Keratinocyte (primary cell): ENCODE results near the gene RNU2-63P. TPM values are rescaled to one million over a fixed set of nuclear protein-coding genes. Genes with fewer than 3 reads are reported as not detected.

ENCODE experiments used
- DNase-seq: peaks from one replicate; pipeline ENCODE4 v3.0.0-alpha.2; 2011; ENCODE audit warnings: low read depth, missing footprints, low spot score
- FAIRE-seq: peaks from 2 replicates; lab custom pipeline; 2011; peaks lifted over from hg19 to GRCh38; lab: Jason Lieb, UNC
- H2AFZ ChIP-seq: 2 replicates; pipeline ENCODE4 v1.6.0; 2012; ENCODE audit warnings: low read length, control low read depth, inconsistent platforms; ENCODE audit not compliant: control insufficient read depth
- H3K27ac ChIP-seq: 2 replicates; pipeline ENCODE4 v1.5.1; 2011; ENCODE audit warnings: low read length; ENCODE audit not compliant: control insufficient read depth, insufficient read depth
- H3K27me3 ChIP-seq: 3 replicates; pipeline ENCODE4 v1.6.0; 2011; ENCODE audit warnings: low read length; ENCODE audit not compliant: control insufficient read depth, insufficient read depth; ENCODE audit errors: extremely low read depth
- H3K36me3 ChIP-seq, 2 experiments: 2 replicates in 1 of 2; 3 replicates in 1 of 2; pipeline ENCODE4 v1.5.1; 2011; ENCODE audit warnings: low read length in 2 of 2, mild to moderate bottlenecking in 1 of 2; ENCODE audit not compliant: control insufficient read depth in 2 of 2, insufficient read depth in 2 of 2; ENCODE audit errors: extremely low read depth in 1 of 2
- H3K4me1 ChIP-seq: 3 replicates; pipeline ENCODE4 v1.5.1; 2011; ENCODE audit warnings: low read length; ENCODE audit not compliant: control insufficient read depth, insufficient read depth; ENCODE audit errors: extremely low read depth
- H3K4me2 ChIP-seq: 3 replicates; pipeline ENCODE4 v1.6.0; 2011; ENCODE audit warnings: low read depth, low read length; ENCODE audit not compliant: control insufficient read depth, insufficient read depth; ENCODE audit errors: extremely low read depth
- H3K4me3 ChIP-seq, 3 experiments: fragments of 200-600 bp in 1 of 3; sonication (generic) in 1 of 3; 2 replicates in 2 of 3; 3 replicates in 1 of 3; pipeline ENCODE4 v1.5.1; 2011 to 2016; ENCODE audit warnings: low read length in 3 of 3, mild to moderate bottlenecking in 3 of 3, control low read depth in 2 of 3, inconsistent platforms in 1 of 3, low read depth in 1 of 3, mixed read lengths in 1 of 3, mixed run types in 1 of 3, moderate library complexity in 1 of 3; ENCODE audit not compliant: control insufficient read depth in 2 of 3, insufficient read depth in 2 of 3; ENCODE audit errors: extremely low read depth in 1 of 3
- H3K79me2 ChIP-seq: 2 replicates; pipeline ENCODE4 v1.6.0; 2012; ENCODE audit warnings: low read length; ENCODE audit not compliant: control insufficient read depth, insufficient read depth
- H3K9ac ChIP-seq: 3 replicates; pipeline ENCODE4 v1.6.0; 2011; ENCODE audit warnings: low read length; ENCODE audit not compliant: control insufficient read depth, insufficient read depth; ENCODE audit errors: extremely low read depth
- H3K9me1 ChIP-seq: 3 replicates; pipeline ENCODE4 v1.6.0; 2011; ENCODE audit warnings: low read length; ENCODE audit not compliant: control insufficient read depth, insufficient read depth; ENCODE audit errors: extremely low read depth
- H3K9me3 ChIP-seq: 2 replicates; pipeline ENCODE4 v1.5.1; 2012; ENCODE audit warnings: low read depth, low read length; ENCODE audit not compliant: control insufficient read depth
- H4K20me1 ChIP-seq: 3 replicates; pipeline ENCODE4 v1.6.0; 2011; ENCODE audit warnings: low read length; ENCODE audit not compliant: control insufficient read depth, insufficient read depth; ENCODE audit errors: extremely low read depth
- EZH2 ChIP-seq: IDR thresholded peaks from one replicate; pipeline ENCODE4 v1.6.1; 2012; ENCODE audit warnings: inconsistent platforms, mild to moderate bottlenecking, low read length, moderate library complexity
- dilution Hi-C: fragments of 300-500 bp; cut with MboI; formaldehyde crosslinking; loops from one replicate; pipeline ENCODE4 v1.7.0; 2020; ENCODE audit warnings: low sequenced_read_pairs; ENCODE audit not compliant: extremely low pct_ligation_motif_present
- polyA plus RNA-seq, 5 experiments: library from polyadenylated mRNA; depleted of rRNA in 3 of 5; stranded (reverse) in 3 of 5; stranded (forward) in 1 of 5; unstranded in 1 of 5; fragments of >200 nt; gene quantifications; 1 replicate in 1 of 5; 2 replicates in 3 of 5; 3 replicates in 1 of 5; pipeline versions ENCODE4 v1.2.1 to v1.2.3, GENCODE V29; 2011 to 2012; ENCODE audit warnings: missing spikeins in 2 of 5, low read depth in 1 of 5, low replicate concordance in 1 of 5
- TF ChIP-seq, protein P1 (sequence below), 3 experiments: IDR thresholded peaks in 1 of 3; conservative IDR thresholded peaks in 1 of 3; optimal IDR thresholded peaks in 1 of 3; 2 replicates in 2 of 3; 3 replicates in 1 of 3; pipeline versions ENCODE3 to v1.5.1; 2011; ENCODE audit warnings: low read length in 3 of 3, mild to moderate bottlenecking in 3 of 3, moderate library complexity in 2 of 3, control low read depth in 1 of 3, inconsistent platforms in 1 of 3; ENCODE audit not compliant: insufficient read depth in 2 of 3; ENCODE audit errors: extremely low read depth in 1 of 3

Gene RNU2-63P
- polyA plus RNA-seq, 1 donor (not counting 4 experiments of a cell fraction or from before 2014, with no cell fraction given) = 2.4 TPM

GRCh38 chr2:88051792-88052191, 35.4 kb upstream of the RNU2-63P start:
- H3K4me3 ChIP-seq = no peak overlapping the region
- H3K79me2 ChIP-seq = peaks cover 20% of the 10 kb centered on the region
- TF ChIP-seq, protein P1, sequence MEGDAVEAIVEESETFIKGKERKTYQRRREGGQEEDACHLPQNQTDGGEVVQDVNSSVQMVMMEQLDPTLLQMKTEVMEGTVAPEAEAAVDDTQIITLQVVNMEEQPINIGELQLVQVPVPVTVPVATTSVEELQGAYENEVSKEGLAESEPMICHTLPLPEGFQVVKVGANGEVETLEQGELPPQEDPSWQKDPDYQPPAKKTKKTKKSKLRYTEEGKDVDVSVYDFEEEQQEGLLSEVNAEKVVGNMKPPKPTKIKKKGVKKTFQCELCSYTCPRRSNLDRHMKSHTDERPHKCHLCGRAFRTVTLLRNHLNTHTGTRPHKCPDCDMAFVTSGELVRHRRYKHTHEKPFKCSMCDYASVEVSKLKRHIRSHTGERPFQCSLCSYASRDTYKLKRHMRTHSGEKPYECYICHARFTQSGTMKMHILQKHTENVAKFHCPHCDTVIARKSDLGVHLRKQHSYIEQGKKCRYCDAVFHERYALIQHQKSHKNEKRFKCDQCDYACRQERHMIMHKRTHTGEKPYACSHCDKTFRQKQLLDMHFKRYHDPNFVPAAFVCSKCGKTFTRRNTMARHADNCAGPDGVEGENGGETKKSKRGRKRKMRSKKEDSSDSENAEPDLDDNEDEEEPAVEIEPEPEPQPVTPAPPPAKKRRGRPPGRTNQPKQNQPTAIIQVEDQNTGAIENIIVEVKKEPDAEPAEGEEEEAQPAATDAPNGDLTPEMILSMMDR (optimal IDR thresholded peaks at IDR 0.05 in 1 of 3, IDR thresholded peaks at IDR 0.05 in 1 of 3, conservative IDR thresholded peaks at IDR 0.05 in 1 of 3; ENCODE audit: extremely low read depth in 1 of 3, insufficient read depth in 2 of 3, low read length in 3 of 3) = no peak
- no peak for TF ChIP-seq EZH2
- H3K9me3 ChIP-seq = no peaks in the 10 kb centered on the region
- no peak for DNase-seq
- H3K9ac ChIP-seq = no peak overlapping the region
- dilution Hi-C loops = no loop called here
- H2AFZ ChIP-seq = no peak overlapping the region
- H3K4me1 ChIP-seq = peaks cover 14% of the 10 kb centered on the region
- H3K36me3 ChIP-seq = peaks cover 0 to 1% of the 10 kb centered on the region in 2 experiments
- no peak overlapping the region for H3K27ac ChIP-seq
- H3K4me2 ChIP-seq = no peak overlapping the region
- H4K20me1 ChIP-seq = no peaks in the 10 kb centered on the region
- FAIRE-seq = no peak
- no peaks in the 10 kb centered on the region for H3K27me3 ChIP-seq
- H3K9me1 ChIP-seq = no peaks in the 10 kb centered on the region

DNA sequence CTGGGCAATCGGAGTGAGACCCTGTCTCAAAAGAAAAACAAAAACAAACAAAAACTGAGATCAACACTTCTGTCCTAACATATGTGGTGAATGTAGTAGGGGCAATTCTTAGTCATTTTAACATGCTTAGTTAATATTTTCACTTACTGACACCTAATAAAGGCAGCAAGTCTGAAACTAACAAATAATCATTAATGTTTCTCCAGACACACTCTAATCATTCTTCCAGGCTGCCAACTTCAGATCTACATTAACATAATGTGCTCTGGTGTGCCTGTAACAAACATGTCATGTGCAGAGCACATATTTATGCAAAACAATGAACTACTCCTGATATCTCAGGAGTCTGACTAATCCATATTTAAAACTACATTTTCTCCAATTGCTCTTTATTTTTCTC, 33.3 kb upstream of the RNU2-63P start:
- peaks cover 2% of the 10 kb centered on the region for H3K9me1 ChIP-seq
- H3K36me3 ChIP-seq = peaks cover 0 to 1% of the 10 kb centered on the region in 2 experiments
- dilution Hi-C loops = no loop called here
- no peak overlapping the region for H3K9ac ChIP-seq
- no peaks in the 10 kb centered on the region for H3K9me3 ChIP-seq
- H3K4me1 ChIP-seq = peaks cover 9% of the 10 kb centered on the region
- TF ChIP-seq, protein P1 (optimal IDR thresholded peaks at IDR 0.05 in 1 of 3, IDR thresholded peaks at IDR 0.05 in 1 of 3, conservative IDR thresholded peaks at IDR 0.05 in 1 of 3; ENCODE audit: extremely low read depth in 1 of 3, insufficient read depth in 2 of 3, low read length in 3 of 3) = no peak
- no peak for TF ChIP-seq EZH2
- DNase-seq (no peak), FAIRE-seq (no peak)
- H3K4me2 ChIP-seq = no peak overlapping the region
- no peaks in the 10 kb centered on the region for H4K20me1 ChIP-seq
- no peak overlapping the region for H3K4me3 ChIP-seq
- H3K27ac ChIP-seq = no peak overlapping the region
- peaks cover 15% of the 10 kb centered on the region for H3K79me2 ChIP-seq
- no peak overlapping the region for H2AFZ ChIP-seq
- no peaks in the 10 kb centered on the region for H3K27me3 ChIP-seq
